ENCODE measurements around the gene LOXL4.

Gene LOXL4

GRCh38 chr10:98312349-98312748, 44.4 kb upstream of the LOXL4 start:
- peak; percentile 31 for DNase-seq (ENCODE audit: low read depth)
- no peak for TF ChIP-seq CTCF (conservative IDR thresholded peaks at IDR 0.05; ENCODE audit: low read length)
- H3K4me3 ChIP-seq (ENCODE audit: low read length) = no peak overlapping the region

GRCh38 chr10:98310701-98311100, 42.7 kb upstream of the LOXL4 start:
- no peak for DNase-seq (ENCODE audit: low read depth)
- H3K4me3 ChIP-seq (ENCODE audit: low read length) = no peak overlapping the region
- no peak for TF ChIP-seq CTCF (conservative IDR thresholded peaks at IDR 0.05; ENCODE audit: low read length)

GRCh38 chr10:98309366-98310355, 41.7 kb upstream of the LOXL4 start:
- peak; percentile 93 for TF ChIP-seq CTCF (conservative IDR thresholded peaks at IDR 0.05; ENCODE audit: low read length)
- DNase-seq (ENCODE audit: low read depth) = peak; percentile 83
- H3K4me3 ChIP-seq (ENCODE audit: low read length) = peak overlapping the region; percentile 30

- H3K4me3 ChIP-seq (ENCODE audit: low read length) = no peak overlapping the region
- no peak for DNase-seq (ENCODE audit: low read depth)
- TF ChIP-seq CTCF (conservative IDR thresholded peaks at IDR 0.05; ENCODE audit: low read length) = no peak
Observed at GRCh38 chr10:98308669-98309365, 40.8 kb upstream of the LOXL4 start.

- no peak overlapping the region for H3K4me3 ChIP-seq (ENCODE audit: low read length)
- DNase-seq (ENCODE audit: low read depth) = no peak
- TF ChIP-seq CTCF (conservative IDR thresholded peaks at IDR 0.05; ENCODE audit: low read length) = no peak
Observed at GRCh38 chr10:98307916-98308541, 40.0 kb upstream of the LOXL4 start.

- H3K4me3 ChIP-seq (ENCODE audit: low read length) = no peak overlapping the region
- no peak for DNase-seq (ENCODE audit: low read depth)
- no peak for TF ChIP-seq CTCF (conservative IDR thresholded peaks at IDR 0.05; ENCODE audit: low read length)
Observed at GRCh38 chr10:98306501-98306900, 38.5 kb upstream of the LOXL4 start.

Measured in AG10803 (cell line).